Gastrocnemius medialis (tissue), 4 donors: ENCODE results near the gene CISD1.

ENCODE experiments used
- CTCF ChIP-seq, 5 experiments: fragments of 450-650 bp in 3 of 5; fragments of 200-600 bp in 2 of 5; sonication (generic) in 2 of 5; IDR thresholded peaks in 4 of 5; conservative IDR thresholded peaks in 1 of 5; 1 replicate in 4 of 5; 2 replicates in 1 of 5; pipeline ENCODE4 v1.5.1; 2016 to 2019; ENCODE audit warnings: antibody characterized with exemption in 5 of 5, mild to moderate bottlenecking in 3 of 5, moderate library complexity in 3 of 5
- POLR2A ChIP-seq, 2 donors: fragments of 450-650 bp; IDR thresholded peaks; one replicate each; pipeline ENCODE4 v1.6.1; 2017; ENCODE audit warnings: antibody characterized with exemption in 2 of 2, mild to moderate bottlenecking in 2 of 2, moderate library complexity in 2 of 2

GRCh38 chr10:58328233-58328632 lies 59.3 kb downstream of the CISD1 start:
- TF ChIP-seq CTCF (IDR thresholded peaks at IDR 0.05 in 4 of 5, conservative IDR thresholded peaks at IDR 0.05 in 1 of 5) (no peak), POLR2A (IDR thresholded peaks at IDR 0.05) (no peak)
